Fibroblast of lung (primary cell): ENCODE results near the gene MYRFL. TPM values are rescaled to one million over a fixed set of nuclear protein-coding genes. Genes with fewer than 3 reads are reported as not detected.

Source experiments
- DNase-seq, 2 donors: peaks; one replicate each; pipeline versions ENCODE4 v3.0.0 to v3.0.0-alpha.2; 2010; ENCODE audit warnings: low read depth in 2 of 2
- H2AFZ ChIP-seq: 2 replicates; pipeline ENCODE4 v1.5.1; 2012; ENCODE audit warnings: low read length, control low read depth, inconsistent platforms
- H3K27ac ChIP-seq: 2 replicates; pipeline ENCODE4 v1.5.1; 2011; ENCODE audit warnings: low read length, control low read depth; ENCODE audit not compliant: insufficient read depth
- H3K27me3 ChIP-seq: 2 replicates; pipeline ENCODE4 v1.5.1; 2011; ENCODE audit warnings: mild to moderate bottlenecking, low read length; ENCODE audit not compliant: control insufficient read depth, insufficient read depth
- H3K36me3 ChIP-seq: 2 replicates; pipeline ENCODE4 v1.5.1; 2011; ENCODE audit warnings: low read length; ENCODE audit not compliant: control insufficient read depth, insufficient read depth
- H3K4me1 ChIP-seq: 2 replicates; pipeline ENCODE4 v1.5.1; 2011; ENCODE audit warnings: low read length; ENCODE audit not compliant: control insufficient read depth, insufficient read depth; ENCODE audit errors: extremely low read depth
- H3K4me2 ChIP-seq: 2 replicates; pipeline ENCODE4 v1.5.1; 2011; ENCODE audit warnings: low read length, control low read depth; ENCODE audit not compliant: insufficient read depth; ENCODE audit errors: extremely low read depth
- H3K4me3 ChIP-seq, 4 experiments: fragments of 200-600 bp in 1 of 4; sonication (generic) in 1 of 4; replicated peaks in 1 of 4; 2 replicates each; pipeline ENCODE4 v1.5.1; 2011 to 2016; ENCODE audit warnings: low read length in 4 of 4, low read depth in 3 of 4, mild to moderate bottlenecking in 3 of 4, control low read depth in 2 of 4, inconsistent platforms in 1 of 4, mixed read lengths in 1 of 4; ENCODE audit not compliant: insufficient read depth in 1 of 4; ENCODE audit errors: control extremely low read depth in 1 of 4
- H3K79me2 ChIP-seq: 2 replicates; pipeline ENCODE4 v1.5.1; 2012; ENCODE audit warnings: mild to moderate bottlenecking, low read length, inconsistent platforms; ENCODE audit not compliant: control insufficient read depth, insufficient read depth
- H3K9ac ChIP-seq: 2 replicates; pipeline ENCODE4 v1.5.1; 2011; ENCODE audit warnings: mild to moderate bottlenecking, low read length, control low read depth; ENCODE audit not compliant: insufficient read depth
- H3K9me3 ChIP-seq: 2 replicates; pipeline ENCODE4 v1.5.1; 2012; ENCODE audit warnings: low read depth, low read length; ENCODE audit not compliant: control insufficient read depth, insufficient read depth
- H4K20me1 ChIP-seq: 2 replicates; pipeline ENCODE4 v1.5.1; 2011; ENCODE audit warnings: low read length; ENCODE audit not compliant: control insufficient read depth, insufficient read depth; ENCODE audit errors: extremely low read depth
- EZH2 ChIP-seq: IDR thresholded peaks from 2 replicates; pipeline ENCODE4 v1.5.1; 2012; ENCODE audit warnings: low read length, control low read depth, mild to moderate bottlenecking; ENCODE audit errors: missing control alignments
- polyA plus RNA-seq, 2 donors: library from polyadenylated mRNA; depleted of rRNA in 1 of 2; stranded (reverse) in 1 of 2; unstranded in 1 of 2; fragments of >200 nt; gene quantifications; 2 replicates each; pipeline ENCODE4 v1.2.1, GENCODE V29; 2011 to 2012; ENCODE audit warnings: missing spikeins in 1 of 2
- total RNA-seq: library from RNA; depleted of rRNA; stranded (reverse); fragments of >200 nt; gene quantifications from 2 replicates; pipeline ENCODE4 v1.2.1, GENCODE V29; 2014
- TF ChIP-seq, protein P1 (sequence below), 2 donors: IDR thresholded peaks in 1 of 2; conservative IDR thresholded peaks in 1 of 2; 1 replicate in 1 of 2; 2 replicates in 1 of 2; pipeline ENCODE4 v1.5.1; 2011 to 2012; ENCODE audit warnings: low read length in 2 of 2, control low read depth in 1 of 2, inconsistent platforms in 1 of 2, low read depth in 1 of 2, mild to moderate bottlenecking in 1 of 2

MYRFL gene
- total and polyA plus RNA-seq, 2 donors (not counting 1 experiment from before 2014, with no cell fraction given) = not detected

DNA sequence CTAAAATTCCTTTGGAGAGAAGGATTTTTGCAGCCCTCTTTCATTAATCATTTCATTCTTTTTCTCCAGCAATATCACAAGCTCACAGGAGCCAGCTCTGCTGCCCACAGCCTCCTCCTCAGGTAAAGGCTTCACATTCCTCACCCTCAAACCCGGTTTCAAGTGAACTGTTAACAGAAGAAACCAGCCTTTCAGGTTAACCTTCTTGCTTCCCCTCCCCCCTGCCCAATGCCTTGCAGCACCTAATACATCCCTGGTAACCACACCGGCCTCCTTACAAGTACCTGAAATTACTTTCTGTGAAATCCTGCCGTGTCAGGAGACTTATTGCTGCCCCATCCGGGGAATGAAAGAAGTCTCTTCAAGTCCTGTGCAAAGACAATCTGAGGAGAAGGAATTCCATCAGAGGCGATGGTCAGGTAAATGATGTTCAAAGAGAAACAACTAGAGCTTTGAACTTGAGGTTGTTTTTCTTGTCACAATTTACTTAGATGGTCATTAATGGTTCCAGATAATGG, 111.2 kb downstream of the MYRFL start:
- TF ChIP-seq, protein P1, sequence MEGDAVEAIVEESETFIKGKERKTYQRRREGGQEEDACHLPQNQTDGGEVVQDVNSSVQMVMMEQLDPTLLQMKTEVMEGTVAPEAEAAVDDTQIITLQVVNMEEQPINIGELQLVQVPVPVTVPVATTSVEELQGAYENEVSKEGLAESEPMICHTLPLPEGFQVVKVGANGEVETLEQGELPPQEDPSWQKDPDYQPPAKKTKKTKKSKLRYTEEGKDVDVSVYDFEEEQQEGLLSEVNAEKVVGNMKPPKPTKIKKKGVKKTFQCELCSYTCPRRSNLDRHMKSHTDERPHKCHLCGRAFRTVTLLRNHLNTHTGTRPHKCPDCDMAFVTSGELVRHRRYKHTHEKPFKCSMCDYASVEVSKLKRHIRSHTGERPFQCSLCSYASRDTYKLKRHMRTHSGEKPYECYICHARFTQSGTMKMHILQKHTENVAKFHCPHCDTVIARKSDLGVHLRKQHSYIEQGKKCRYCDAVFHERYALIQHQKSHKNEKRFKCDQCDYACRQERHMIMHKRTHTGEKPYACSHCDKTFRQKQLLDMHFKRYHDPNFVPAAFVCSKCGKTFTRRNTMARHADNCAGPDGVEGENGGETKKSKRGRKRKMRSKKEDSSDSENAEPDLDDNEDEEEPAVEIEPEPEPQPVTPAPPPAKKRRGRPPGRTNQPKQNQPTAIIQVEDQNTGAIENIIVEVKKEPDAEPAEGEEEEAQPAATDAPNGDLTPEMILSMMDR (conservative IDR thresholded peaks at IDR 0.05 in 1 of 2, IDR thresholded peaks at IDR 0.05 in 1 of 2; ENCODE audit: low read depth in 1 of 2, low read length in 2 of 2) = no peak
- TF ChIP-seq EZH2 = no peak
- H3K36me3 ChIP-seq = no peaks in the 10 kb centered on the region
- DNase-seq = no peak
- H3K27me3 ChIP-seq = no peaks in the 10 kb centered on the region
- no peaks in the 10 kb centered on the region for H3K79me2 ChIP-seq
- H4K20me1 ChIP-seq = no peaks in the 10 kb centered on the region
- no peak overlapping the region for H3K27ac ChIP-seq
- H3K9ac ChIP-seq = no peak overlapping the region
- H3K9me3 ChIP-seq = no peaks in the 10 kb centered on the region
- no peak overlapping the region for H2AFZ ChIP-seq
- no peaks in the 10 kb centered on the region for H3K4me1 ChIP-seq
- H3K4me2 ChIP-seq = no peak overlapping the region
- no peak overlapping the region for H3K4me3 ChIP-seq

DNA sequence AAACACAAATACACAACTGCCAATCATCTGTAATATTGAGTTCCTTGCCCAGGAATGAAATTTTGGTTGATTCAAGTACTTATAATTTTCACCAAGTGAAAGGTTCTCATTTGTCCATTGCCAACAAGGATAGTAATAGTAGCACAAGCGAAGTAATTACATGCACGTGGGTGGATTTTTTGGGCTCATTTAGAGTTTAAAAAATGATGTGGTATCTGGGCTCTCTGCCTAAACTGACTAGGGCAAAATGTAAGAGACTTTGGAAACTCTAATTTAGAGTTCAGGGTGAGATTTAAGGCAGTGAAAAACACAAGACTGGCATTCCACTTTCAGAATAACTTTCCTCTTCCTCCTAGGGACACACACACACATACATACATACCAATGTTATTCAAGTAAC, 111.7 kb downstream of the MYRFL start:
- Histone ChIP-seq H3K27me3 (no peaks in the 10 kb centered on the region), H3K9ac (no peak overlapping the region), H3K9me3 (no peaks in the 10 kb centered on the region), H3K27ac (no peak overlapping the region), H3K4me1 (no peaks in the 10 kb centered on the region), H3K4me2 (no peak overlapping the region), H3K36me3 (no peaks in the 10 kb centered on the region), H2AFZ (no peak overlapping the region), H3K79me2 (no peaks in the 10 kb centered on the region), H3K4me3 (no peak overlapping the region), H4K20me1 (no peaks in the 10 kb centered on the region)
- DNase-seq = peak in 1 of 2 donors; percentile 6
- TF ChIP-seq, protein P1 (conservative IDR thresholded peaks at IDR 0.05 in 1 of 2, IDR thresholded peaks at IDR 0.05 in 1 of 2; ENCODE audit: low read depth in 1 of 2, low read length in 2 of 2) = no peak
- no peak for TF ChIP-seq EZH2

DNA sequence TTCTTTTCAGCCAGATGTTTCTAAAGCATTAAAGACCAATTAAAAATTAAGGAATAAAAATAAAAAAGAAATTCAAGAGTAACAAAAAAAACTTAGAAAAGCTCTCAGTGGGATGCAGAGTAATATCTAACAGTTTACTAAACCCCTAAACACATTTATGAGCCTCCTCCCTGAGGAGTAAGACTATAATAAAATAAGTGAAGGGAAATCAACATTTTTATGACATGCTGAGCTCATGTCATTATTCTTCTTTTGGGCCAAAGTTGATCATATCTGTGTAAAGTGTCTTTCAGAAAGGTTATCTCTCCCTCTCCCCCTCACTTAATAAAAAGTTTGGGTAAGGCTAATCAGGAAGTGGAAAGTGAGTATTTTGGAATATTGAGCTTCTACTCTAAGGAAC, 122.1 kb downstream of the MYRFL start:
- H3K79me2 ChIP-seq = no peaks in the 10 kb centered on the region
- H4K20me1 ChIP-seq = no peaks in the 10 kb centered on the region
- no peaks in the 10 kb centered on the region for H3K36me3 ChIP-seq
- no peaks in the 10 kb centered on the region for H3K9me3 ChIP-seq
- no peak overlapping the region for H3K4me2 ChIP-seq
- no peak overlapping the region for H3K4me3 ChIP-seq
- H3K4me1 ChIP-seq = no peaks in the 10 kb centered on the region
- H3K27ac ChIP-seq = no peak overlapping the region
- no peak overlapping the region for H3K9ac ChIP-seq
- DNase-seq = no peak
- H3K27me3 ChIP-seq = no peaks in the 10 kb centered on the region
- no peak overlapping the region for H2AFZ ChIP-seq
- TF ChIP-seq, protein P1 (conservative IDR thresholded peaks at IDR 0.05 in 1 of 2, IDR thresholded peaks at IDR 0.05 in 1 of 2; ENCODE audit: low read depth in 1 of 2, low read length in 2 of 2) = no peak
- no peak for TF ChIP-seq EZH2
